ENCODE data around the gene VTN. TPM values are rescaled to one million over a fixed set of nuclear protein-coding genes. Genes with fewer than 3 reads are reported as not detected.

Gene VTN
- total and polyA plus RNA-seq, 2 experiments from 2014 or later, result 0.16 TPM; not detected in 1

DNA sequence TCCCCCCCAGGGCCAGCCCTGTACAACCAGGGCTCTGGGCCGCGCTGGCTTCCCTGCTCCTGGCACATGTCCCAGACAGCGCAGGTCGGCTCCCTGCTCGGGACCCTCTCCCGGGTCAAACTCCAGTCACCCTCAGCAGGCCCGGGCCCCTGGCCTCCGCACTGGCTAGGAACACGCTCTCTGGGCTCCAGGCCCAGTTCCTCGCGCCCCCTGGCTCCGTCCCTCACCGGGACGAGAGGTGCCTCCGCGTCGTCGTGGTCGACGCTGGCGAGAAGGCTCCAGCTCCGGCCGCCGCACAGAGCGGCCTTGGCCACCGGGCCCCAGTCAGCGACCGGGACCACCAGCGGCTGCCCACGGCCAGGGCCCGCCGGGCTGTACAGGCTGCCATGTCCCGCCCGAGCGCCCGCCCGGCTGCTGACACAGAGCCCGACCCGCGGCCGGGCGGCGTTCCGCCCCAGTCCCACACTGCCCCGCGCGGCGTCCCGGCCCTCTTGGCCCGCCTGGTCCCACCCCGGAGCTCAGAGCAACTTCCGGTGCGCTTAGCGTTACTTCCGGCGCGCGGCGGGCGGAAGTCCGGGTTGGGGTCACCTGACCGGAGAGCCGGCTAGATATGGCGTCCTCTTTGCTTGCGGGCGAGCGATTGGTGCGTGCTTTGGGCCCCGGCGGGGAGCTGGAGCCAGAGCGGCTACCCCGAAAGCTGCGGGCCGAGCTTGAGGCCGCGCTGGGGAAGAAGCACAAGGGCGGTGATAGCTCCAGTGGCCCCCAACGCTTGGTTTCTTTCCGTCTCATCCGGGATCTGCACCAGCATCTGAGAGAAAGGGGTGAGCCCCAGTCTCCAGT is 12.8 kb downstream of the VTN start, which contains the start of gene POLDIP2:
TSS of gene POLDIP2 (minus strand) at position 467 of the 840 bp plus-strand sequence. CDS start at position 388, 79 bp downstream.
- H4K20me1 ChIP-seq (replicated peaks; ENCODE audit: insufficient read depth), result no peaks in the 10 kb centered on the region; the same call in 1 of the 2 replicates
- TF ChIP-seq, protein P1, sequence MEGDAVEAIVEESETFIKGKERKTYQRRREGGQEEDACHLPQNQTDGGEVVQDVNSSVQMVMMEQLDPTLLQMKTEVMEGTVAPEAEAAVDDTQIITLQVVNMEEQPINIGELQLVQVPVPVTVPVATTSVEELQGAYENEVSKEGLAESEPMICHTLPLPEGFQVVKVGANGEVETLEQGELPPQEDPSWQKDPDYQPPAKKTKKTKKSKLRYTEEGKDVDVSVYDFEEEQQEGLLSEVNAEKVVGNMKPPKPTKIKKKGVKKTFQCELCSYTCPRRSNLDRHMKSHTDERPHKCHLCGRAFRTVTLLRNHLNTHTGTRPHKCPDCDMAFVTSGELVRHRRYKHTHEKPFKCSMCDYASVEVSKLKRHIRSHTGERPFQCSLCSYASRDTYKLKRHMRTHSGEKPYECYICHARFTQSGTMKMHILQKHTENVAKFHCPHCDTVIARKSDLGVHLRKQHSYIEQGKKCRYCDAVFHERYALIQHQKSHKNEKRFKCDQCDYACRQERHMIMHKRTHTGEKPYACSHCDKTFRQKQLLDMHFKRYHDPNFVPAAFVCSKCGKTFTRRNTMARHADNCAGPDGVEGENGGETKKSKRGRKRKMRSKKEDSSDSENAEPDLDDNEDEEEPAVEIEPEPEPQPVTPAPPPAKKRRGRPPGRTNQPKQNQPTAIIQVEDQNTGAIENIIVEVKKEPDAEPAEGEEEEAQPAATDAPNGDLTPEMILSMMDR (conservative IDR thresholded peaks at IDR 0.05; ENCODE audit: low read depth in 2 of 2), result no peak
- TF ChIP-seq JUNB (IDR thresholded peaks at IDR 0.05; ENCODE audit: unreplicated experiment) (no peak), STAT1 (IDR thresholded peaks at IDR 0.05; ENCODE audit: unreplicated experiment) (no peak), ZNF114 (CRISPR knock-in tag; IDR thresholded peaks at IDR 0.05) (no peak), POLR2AphosphoS5 (IDR thresholded peaks at IDR 0.05; ENCODE audit: low read depth) (peak; percentile 68; the same call in 1 of the 2 replicates), CREB1 (CRISPR knock-in tag; IDR thresholded peaks at IDR 0.05; ENCODE audit: low read depth) (peak; percentile 83), ZNF331 (CRISPR knock-in tag; IDR thresholded peaks at IDR 0.05; ENCODE audit: low read depth) (no peak)
- TF ChIP-seq, protein P2, sequence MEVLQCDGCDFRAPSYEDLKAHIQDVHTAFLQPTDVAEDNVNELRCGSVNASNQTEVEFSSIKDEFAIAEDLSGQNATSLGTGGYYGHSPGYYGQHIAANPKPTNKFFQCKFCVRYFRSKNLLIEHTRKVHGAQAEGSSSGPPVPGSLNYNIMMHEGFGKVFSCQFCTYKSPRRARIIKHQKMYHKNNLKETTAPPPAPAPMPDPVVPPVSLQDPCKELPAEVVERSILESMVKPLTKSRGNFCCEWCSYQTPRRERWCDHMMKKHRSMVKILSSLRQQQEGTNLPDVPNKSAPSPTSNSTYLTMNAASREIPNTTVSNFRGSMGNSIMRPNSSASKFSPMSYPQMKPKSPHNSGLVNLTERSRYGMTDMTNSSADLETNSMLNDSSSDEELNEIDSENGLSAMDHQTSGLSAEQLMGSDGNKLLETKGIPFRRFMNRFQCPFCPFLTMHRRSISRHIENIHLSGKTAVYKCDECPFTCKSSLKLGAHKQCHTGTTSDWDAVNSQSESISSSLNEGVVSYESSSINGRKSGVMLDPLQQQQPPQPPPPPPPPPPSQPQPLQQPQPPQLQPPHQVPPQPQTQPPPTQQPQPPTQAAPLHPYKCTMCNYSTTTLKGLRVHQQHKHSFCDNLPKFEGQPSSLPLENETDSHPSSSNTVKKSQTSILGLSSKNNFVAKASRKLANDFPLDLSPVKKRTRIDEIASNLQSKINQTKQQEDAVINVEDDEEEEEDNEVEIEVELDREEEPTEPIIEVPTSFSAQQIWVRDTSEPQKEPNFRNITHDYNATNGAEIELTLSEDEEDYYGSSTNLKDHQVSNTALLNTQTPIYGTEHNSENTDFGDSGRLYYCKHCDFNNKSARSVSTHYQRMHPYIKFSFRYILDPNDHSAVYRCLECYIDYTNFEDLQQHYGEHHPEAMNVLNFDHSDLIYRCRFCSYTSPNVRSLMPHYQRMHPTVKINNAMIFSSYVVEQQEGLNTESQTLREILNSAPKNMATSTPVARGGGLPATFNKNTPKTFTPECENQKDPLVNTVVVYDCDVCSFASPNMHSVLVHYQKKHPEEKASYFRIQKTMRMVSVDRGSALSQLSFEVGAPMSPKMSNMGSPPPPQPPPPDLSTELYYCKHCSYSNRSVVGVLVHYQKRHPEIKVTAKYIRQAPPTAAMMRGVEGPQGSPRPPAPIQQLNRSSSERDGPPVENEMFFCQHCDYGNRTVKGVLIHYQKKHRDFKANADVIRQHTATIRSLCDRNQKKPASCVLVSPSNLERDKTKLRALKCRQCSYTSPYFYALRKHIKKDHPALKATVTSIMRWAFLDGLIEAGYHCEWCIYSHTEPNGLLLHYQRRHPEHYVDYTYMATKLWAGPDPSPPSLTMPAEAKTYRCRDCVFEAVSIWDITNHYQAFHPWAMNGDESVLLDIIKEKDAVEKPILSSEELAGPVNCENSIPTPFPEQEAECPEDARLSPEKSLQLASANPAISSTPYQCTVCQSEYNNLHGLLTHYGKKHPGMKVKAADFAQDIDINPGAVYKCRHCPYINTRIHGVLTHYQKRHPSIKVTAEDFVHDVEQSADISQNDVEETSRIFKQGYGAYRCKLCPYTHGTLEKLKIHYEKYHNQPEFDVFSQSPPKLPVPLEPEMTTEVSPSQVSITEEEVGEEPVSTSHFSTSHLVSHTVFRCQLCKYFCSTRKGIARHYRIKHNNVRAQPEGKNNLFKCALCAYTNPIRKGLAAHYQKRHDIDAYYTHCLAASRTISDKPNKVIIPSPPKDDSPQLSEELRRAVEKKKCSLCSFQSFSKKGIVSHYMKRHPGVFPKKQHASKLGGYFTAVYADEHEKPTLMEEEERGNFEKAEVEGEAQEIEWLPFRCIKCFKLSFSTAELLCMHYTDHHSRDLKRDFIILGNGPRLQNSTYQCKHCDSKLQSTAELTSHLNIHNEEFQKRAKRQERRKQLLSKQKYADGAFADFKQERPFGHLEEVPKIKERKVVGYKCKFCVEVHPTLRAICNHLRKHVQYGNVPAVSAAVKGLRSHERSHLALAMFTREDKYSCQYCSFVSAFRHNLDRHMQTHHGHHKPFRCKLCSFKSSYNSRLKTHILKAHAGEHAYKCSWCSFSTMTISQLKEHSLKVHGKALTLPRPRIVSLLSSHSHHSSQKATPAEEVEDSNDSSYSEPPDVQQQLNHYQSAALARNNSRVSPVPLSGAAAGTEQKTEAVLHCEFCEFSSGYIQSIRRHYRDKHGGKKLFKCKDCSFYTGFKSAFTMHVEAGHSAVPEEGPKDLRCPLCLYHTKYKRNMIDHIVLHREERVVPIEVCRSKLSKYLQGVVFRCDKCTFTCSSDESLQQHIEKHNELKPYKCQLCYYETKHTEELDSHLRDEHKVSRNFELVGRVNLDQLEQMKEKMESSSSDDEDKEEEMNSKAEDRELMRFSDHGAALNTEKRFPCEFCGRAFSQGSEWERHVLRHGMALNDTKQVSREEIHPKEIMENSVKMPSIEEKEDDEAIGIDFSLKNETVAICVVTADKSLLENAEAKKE (CRISPR knock-in tag; IDR thresholded peaks at IDR 0.05), result no peak
- TF ChIP-seq, protein P3, sequence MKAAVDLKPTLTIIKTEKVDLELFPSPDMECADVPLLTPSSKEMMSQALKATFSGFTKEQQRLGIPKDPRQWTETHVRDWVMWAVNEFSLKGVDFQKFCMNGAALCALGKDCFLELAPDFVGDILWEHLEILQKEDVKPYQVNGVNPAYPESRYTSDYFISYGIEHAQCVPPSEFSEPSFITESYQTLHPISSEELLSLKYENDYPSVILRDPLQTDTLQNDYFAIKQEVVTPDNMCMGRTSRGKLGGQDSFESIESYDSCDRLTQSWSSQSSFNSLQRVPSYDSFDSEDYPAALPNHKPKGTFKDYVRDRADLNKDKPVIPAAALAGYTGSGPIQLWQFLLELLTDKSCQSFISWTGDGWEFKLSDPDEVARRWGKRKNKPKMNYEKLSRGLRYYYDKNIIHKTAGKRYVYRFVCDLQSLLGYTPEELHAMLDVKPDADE (IDR thresholded peaks at IDR 0.05), result peak; percentile 91
- no peaks in the 10 kb centered on the region for H3K9me2 ChIP-seq (ENCODE audit: insufficient read depth)
- no peaks in the 10 kb centered on the region; the same call in 2 of the 3 replicates for H3K9me3 Mint-ChIP-seq
- H3K27ac ChIP-seq (ENCODE audit: low read depth), result peak within 1 kb of the TSS; percentile 83
- H3K4me1 Mint-ChIP-seq, result peaks cover 14% of the 10 kb centered on the region
- H3K79me2 ChIP-seq (replicated peaks; ENCODE audit: insufficient read depth), result peaks cover 24% of the 10 kb centered on the region
- peaks cover 69% of the 10 kb centered on the region for H3K36me3 Mint-ChIP-seq (ENCODE audit: low read depth)
- peak within 1 kb of the TSS; percentile 94 for H3K4me3 Mint-ChIP-seq
- no peaks in the 10 kb centered on the region for H3K27me3 ChIP-seq (ENCODE audit: insufficient read depth)
- peak; percentile 97 for DNase-seq (ENCODE audit: low spot score)
- peak within 1 kb of the TSS; percentile 89 for H3K4me3 ChIP-seq
- H3K4me2 ChIP-seq, result peak within 1 kb of the TSS; percentile 89
- H3K27me3 Mint-ChIP-seq (ENCODE audit: insufficient read depth, low read depth, poor library complexity), result peaks cover 6% of the 10 kb centered on the region
- ATAC-seq, result peak; percentile 99
- H3K4me1 ChIP-seq (ENCODE audit: insufficient read depth), result peaks cover 13% of the 10 kb centered on the region
- peak within 1 kb of the TSS; percentile 93 for H3K27ac Mint-ChIP-seq
- peak within 1 kb of the TSS; percentile 89 for H2AFZ ChIP-seq
- H3F3A ChIP-seq (replicated peaks; ENCODE audit: low read depth), result no peaks in the 10 kb centered on the region; the same call in 1 of the 2 replicates
- H3K36me3 ChIP-seq (ENCODE audit: insufficient read depth), result peaks cover 17% of the 10 kb centered on the region

Data from GM23338 (cell line).